Activated T-cell treated with anti-CD3 and anti-CD28 coated beads for 4 hours (primary cell): ENCODE results near the gene ANKRD31.

Experiments used
- DNase-seq: peaks from one replicate; pipeline ENCODE4 v3.0.0-alpha.2; 2020

The ANKRD31 gene

GRCh38 chr5:75054134-75054930 is 182.3 kb downstream of the ANKRD31 start:
- no peak for DNase-seq

GRCh38 chr5:75053304-75054133 is 183.2 kb downstream of the ANKRD31 start:
- DNase-seq: peak; percentile 44

- DNase-seq: no peak
Observed at GRCh38 chr5:75053054-75053303, 183.7 kb downstream of the ANKRD31 start.

GRCh38 chr5:75052192-75053053 is 184.3 kb downstream of the ANKRD31 start, which contains the start of gene GCNT4:
TSS of gene GCNT4 (minus strand) at chr5:75052558. CDS start at chr5:75030037, 22,521 bp downstream.
- DNase-seq: no peak

- DNase-seq: no peak
Observed at GRCh38 chr5:75051217-75051751, 185.4 kb downstream of the ANKRD31 start.

- DNase-seq: no peak
Observed at GRCh38 chr5:75050415-75050814, 186.3 kb downstream of the ANKRD31 start.

GRCh38 chr5:75049456-75050351 is 187.0 kb downstream of the ANKRD31 start:
- DNase-seq: peak; percentile 61

GRCh38 chr5:75048457-75048953 is 188.2 kb downstream of the ANKRD31 start:
- DNase-seq: no peak

- DNase-seq: no peak
Observed at GRCh38 chr5:75047356-75047755, 189.3 kb downstream of the ANKRD31 start.

- DNase-seq: no peak
Observed at GRCh38 chr5:75046366-75047142, 190.1 kb downstream of the ANKRD31 start.

- no peak for DNase-seq
Observed at GRCh38 chr5:75045071-75045470, 191.6 kb downstream of the ANKRD31 start.

- no peak for DNase-seq
Observed at GRCh38 chr5:75044406-75044805, 192.3 kb downstream of the ANKRD31 start.

GRCh38 chr5:75043633-75044264 is 192.9 kb downstream of the ANKRD31 start:
- no peak for DNase-seq

GRCh38 chr5:75042522-75042921 is 194.2 kb downstream of the ANKRD31 start:
- DNase-seq: no peak

- DNase-seq: no peak
Observed at GRCh38 chr5:75040973-75041372, 195.7 kb downstream of the ANKRD31 start.

- DNase-seq: no peak
Observed at GRCh38 chr5:75037106-75037505, 199.6 kb downstream of the ANKRD31 start.

- no peak for DNase-seq
Observed at GRCh38 chr5:75034137-75034739, 202.4 kb downstream of the ANKRD31 start.

GRCh38 chr5:75031366-75031765 is 205.3 kb downstream of the ANKRD31 start:
- no peak for DNase-seq

GRCh38 chr5:75028090-75028489 is 208.6 kb downstream of the ANKRD31 start:
- DNase-seq: no peak
